ENCODE data around the gene AOPEP.

DNA sequence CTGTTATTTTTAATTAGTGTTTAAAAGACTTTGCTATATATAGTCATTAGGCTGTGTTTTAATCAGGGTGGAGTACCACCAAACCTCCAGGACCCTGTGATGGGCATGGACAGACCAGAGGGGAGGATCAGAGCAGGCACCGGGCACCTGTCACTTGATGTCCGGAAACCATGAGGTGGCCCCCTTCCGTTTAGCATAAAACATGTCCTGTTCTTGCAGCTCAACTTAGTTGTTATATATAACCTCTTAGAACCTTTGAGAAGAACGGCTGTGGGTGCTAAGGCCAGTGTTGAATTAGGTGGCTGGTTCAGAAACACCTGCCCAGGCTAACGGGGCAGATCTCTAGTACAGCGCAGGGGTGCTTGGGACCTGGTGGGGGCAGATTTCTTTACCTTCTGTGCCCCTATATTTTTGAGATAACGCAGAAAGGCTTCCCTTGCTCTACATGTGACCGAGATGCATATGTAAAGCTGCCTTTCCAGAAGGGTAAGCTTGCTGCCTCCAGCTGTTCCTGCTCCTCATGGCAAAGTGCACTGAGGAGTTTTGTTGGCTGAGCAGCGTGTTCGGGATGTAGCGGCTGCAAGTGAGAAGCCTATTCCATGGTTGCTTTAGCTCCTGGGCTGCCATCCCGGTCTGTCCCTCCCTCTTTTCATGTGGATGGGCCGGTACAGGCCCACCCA, 335.6 kb downstream of the AOPEP start:
- TF ChIP-seq, protein P1, sequence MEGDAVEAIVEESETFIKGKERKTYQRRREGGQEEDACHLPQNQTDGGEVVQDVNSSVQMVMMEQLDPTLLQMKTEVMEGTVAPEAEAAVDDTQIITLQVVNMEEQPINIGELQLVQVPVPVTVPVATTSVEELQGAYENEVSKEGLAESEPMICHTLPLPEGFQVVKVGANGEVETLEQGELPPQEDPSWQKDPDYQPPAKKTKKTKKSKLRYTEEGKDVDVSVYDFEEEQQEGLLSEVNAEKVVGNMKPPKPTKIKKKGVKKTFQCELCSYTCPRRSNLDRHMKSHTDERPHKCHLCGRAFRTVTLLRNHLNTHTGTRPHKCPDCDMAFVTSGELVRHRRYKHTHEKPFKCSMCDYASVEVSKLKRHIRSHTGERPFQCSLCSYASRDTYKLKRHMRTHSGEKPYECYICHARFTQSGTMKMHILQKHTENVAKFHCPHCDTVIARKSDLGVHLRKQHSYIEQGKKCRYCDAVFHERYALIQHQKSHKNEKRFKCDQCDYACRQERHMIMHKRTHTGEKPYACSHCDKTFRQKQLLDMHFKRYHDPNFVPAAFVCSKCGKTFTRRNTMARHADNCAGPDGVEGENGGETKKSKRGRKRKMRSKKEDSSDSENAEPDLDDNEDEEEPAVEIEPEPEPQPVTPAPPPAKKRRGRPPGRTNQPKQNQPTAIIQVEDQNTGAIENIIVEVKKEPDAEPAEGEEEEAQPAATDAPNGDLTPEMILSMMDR (IDR thresholded peaks at IDR 0.05; ENCODE audit: insufficient read depth, low read length, poor library complexity, severe bottlenecking): no peak
- no peak for TF ChIP-seq EZH2phosphoT487 (conservative IDR thresholded peaks at IDR 0.05; ENCODE audit: low read length)

Data from SU-DHL-6 (cell line).